Lower leg skin (tissue), 3 donors: ENCODE data around the gene ARHGAP15.

Experiments used
- POLR2A ChIP-seq, 2 donors: fragments of 450-650 bp; IDR thresholded peaks; one replicate each; pipeline ENCODE4 v1.6.1; 2016 to 2017; ENCODE audit warnings: antibody characterized with exemption in 2 of 2, mild to moderate bottlenecking in 1 of 2, moderate library complexity in 1 of 2
- TF ChIP-seq, protein P1 (sequence below), 3 donors: fragments of 450-650 bp; IDR thresholded peaks; one replicate each; pipeline ENCODE4 v1.5.1; 2016; ENCODE audit warnings: antibody characterized with exemption in 3 of 3, mild to moderate bottlenecking in 3 of 3, moderate library complexity in 2 of 3

DNA sequence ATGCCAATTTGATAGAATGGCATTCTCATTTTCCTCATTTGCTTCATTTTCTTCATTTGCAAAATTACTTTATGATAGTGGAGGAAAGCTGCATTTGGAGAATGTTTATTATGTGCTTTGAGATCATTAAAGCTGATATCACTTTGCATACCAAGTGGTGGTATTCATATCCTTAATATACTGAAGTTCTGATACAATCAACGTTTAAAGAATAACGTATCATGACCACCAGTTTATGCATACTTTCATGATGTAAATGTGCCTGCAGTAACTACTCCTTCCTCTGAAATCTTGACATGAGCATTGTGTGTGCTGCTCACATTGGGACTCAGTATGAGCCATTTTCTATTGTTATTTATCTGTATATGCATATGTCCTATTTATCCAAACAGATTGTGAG lies 302.1 kb downstream of the ARHGAP15 start:
- TF ChIP-seq POLR2A (IDR thresholded peaks at IDR 0.05), result no peak
- TF ChIP-seq, protein P1, sequence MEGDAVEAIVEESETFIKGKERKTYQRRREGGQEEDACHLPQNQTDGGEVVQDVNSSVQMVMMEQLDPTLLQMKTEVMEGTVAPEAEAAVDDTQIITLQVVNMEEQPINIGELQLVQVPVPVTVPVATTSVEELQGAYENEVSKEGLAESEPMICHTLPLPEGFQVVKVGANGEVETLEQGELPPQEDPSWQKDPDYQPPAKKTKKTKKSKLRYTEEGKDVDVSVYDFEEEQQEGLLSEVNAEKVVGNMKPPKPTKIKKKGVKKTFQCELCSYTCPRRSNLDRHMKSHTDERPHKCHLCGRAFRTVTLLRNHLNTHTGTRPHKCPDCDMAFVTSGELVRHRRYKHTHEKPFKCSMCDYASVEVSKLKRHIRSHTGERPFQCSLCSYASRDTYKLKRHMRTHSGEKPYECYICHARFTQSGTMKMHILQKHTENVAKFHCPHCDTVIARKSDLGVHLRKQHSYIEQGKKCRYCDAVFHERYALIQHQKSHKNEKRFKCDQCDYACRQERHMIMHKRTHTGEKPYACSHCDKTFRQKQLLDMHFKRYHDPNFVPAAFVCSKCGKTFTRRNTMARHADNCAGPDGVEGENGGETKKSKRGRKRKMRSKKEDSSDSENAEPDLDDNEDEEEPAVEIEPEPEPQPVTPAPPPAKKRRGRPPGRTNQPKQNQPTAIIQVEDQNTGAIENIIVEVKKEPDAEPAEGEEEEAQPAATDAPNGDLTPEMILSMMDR (IDR thresholded peaks at IDR 0.05), result no peak
